PC-3 (cell line): ENCODE data around the gene SIGLEC6. TPM values are rescaled to one million over a fixed set of nuclear protein-coding genes. Genes with fewer than 3 reads are reported as not detected.

ENCODE experiments used
- ATAC-seq: fragments of 200-7000 bp; cut with Tn5 transposase; 2 replicates; pipeline ENCODE4 v1.9.1; 2020; ENCODE audit warnings: mild to moderate bottlenecking, moderate library complexity
- BruUV-seq: library from RNA; stranded (reverse); fragments of 400-500 nt; replicated peaks from 2 replicates; lab custom pipeline; 2021; lab: Mats Ljungman, UMichigan
- CTCF ChIA-PET: fragments of 300-600 bp; sonication (Branson Sonifier 250); formaldehyde crosslinking; loops from one replicate; lab custom pipeline; 2022; ENCODE audit warnings: antibody characterized with exemption; lab: Charles Lee
- POLR2A ChIA-PET: fragments of 300-600 bp; sonication (Branson Sonifier 250); formaldehyde crosslinking; loops from one replicate; lab custom pipeline; 2022; ENCODE audit warnings: antibody characterized with exemption; ENCODE audit not compliant: unreplicated experiment; lab: Charles Lee
- DNase-seq: peaks from one replicate; pipeline ENCODE4 v3.0.0-alpha.2; 2015
- H2AFZ ChIP-seq: fragments of 300-600 bp; sonication (generic); 2 replicates; pipeline ENCODE4 v1.6.0; 2016; ENCODE audit warnings: antibody characterized with exemption, low read length
- H3F3A ChIP-seq: fragments of 300-600 bp; sonication (generic); one replicate; pipeline ENCODE4 v1.6.0; 2017; ENCODE audit warnings: antibody characterized with exemption, low read length, control low read depth, mild to moderate bottlenecking; ENCODE audit not compliant: unreplicated experiment
- H3K27ac ChIP-seq: fragments of 300-600 bp; sonication (generic); 2 replicates; pipeline ENCODE4 v1.5.1; 2016; ENCODE audit warnings: mild to moderate bottlenecking, low read length
- H3K27me3 ChIP-seq: fragments of 300-600 bp; sonication (generic); 2 replicates; pipeline ENCODE4 v1.6.1; 2016; ENCODE audit warnings: low read length, mixed read lengths
- H3K36me3 ChIP-seq: fragments of 300-600 bp; sonication (generic); 2 replicates; pipeline ENCODE4 v1.6.1; 2016; ENCODE audit warnings: low read depth, mixed run types, low read length, mixed read lengths
- H3K4me1 ChIP-seq: fragments of 300-600 bp; sonication (generic); 2 replicates; pipeline ENCODE4 v1.5.1; 2016; ENCODE audit warnings: low read length; ENCODE audit not compliant: insufficient read depth
- H3K4me2 ChIP-seq: fragments of 300-600 bp; sonication (generic); 2 replicates; pipeline ENCODE4 v1.6.0; 2016; ENCODE audit warnings: low read length
- H3K4me3 ChIP-seq: fragments of 300-600 bp; sonication (generic); 2 replicates; pipeline ENCODE4 v1.5.1; 2016; ENCODE audit warnings: mild to moderate bottlenecking, low read length, mixed read lengths
- H3K79me2 ChIP-seq: fragments of 300-600 bp; sonication (generic); 2 replicates; pipeline ENCODE4 v1.6.1; 2017; ENCODE audit warnings: low read length, mixed read lengths
- H3K9ac ChIP-seq: fragments of 300-600 bp; sonication (generic); 2 replicates; pipeline ENCODE4 v1.6.0; 2016; ENCODE audit warnings: mild to moderate bottlenecking, low read length
- H3K9me2 ChIP-seq: fragments of 300-600 bp; sonication (generic); replicated peaks from 2 replicates; pipeline ENCODE4 v1.6.1; 2016; ENCODE audit warnings: mixed run types, low read length, mixed read lengths
- H3K9me3 ChIP-seq: fragments of 300-600 bp; sonication (generic); 2 replicates; pipeline ENCODE4 v1.6.1; 2016; ENCODE audit warnings: low read length, mixed read lengths
- H4K20me1 ChIP-seq: fragments of 300-600 bp; sonication (generic); 2 replicates; pipeline ENCODE4 v1.6.1; 2016; ENCODE audit warnings: low read length, mixed read lengths
- EZH2 ChIP-seq: fragments of 300-600 bp; sonication (generic); IDR thresholded peaks from one replicate; pipeline ENCODE4 v1.6.1; 2017; ENCODE audit warnings: antibody characterized with exemption, mild to moderate bottlenecking, low read length; ENCODE audit not compliant: unreplicated experiment
- EZH2phosphoT487 ChIP-seq: fragments of 300-600 bp; sonication (generic); IDR thresholded peaks from 2 replicates; pipeline ENCODE4 v1.6.1; 2018; ENCODE audit warnings: mild to moderate bottlenecking, antibody characterized with exemption, low read length, borderline replicate concordance
- intact Hi-C: fragments of 100-400 bp; cut with micrococcal nuclease; formaldehyde crosslinking; loops from 2 replicates; pipeline ENCODE4 v1.9.0; 2023
- total RNA-seq: library from RNA; depleted of rRNA; stranded (reverse); fragments of >200 nt; gene quantifications from 2 replicates; pipeline ENCODE4 v1.2.3, GENCODE V29; 2014
- TF ChIP-seq, protein P1 (sequence below): fragments of 300-600 bp; sonication (generic); conservative IDR thresholded peaks from 2 replicates; pipeline ENCODE4 v1.5.1; 2017; ENCODE audit warnings: antibody characterized with exemption, low read depth, mild to moderate bottlenecking, low read length

Gene SIGLEC6
- total RNA-seq, 1 experiment from 2014 or later, result not detected

DNA sequence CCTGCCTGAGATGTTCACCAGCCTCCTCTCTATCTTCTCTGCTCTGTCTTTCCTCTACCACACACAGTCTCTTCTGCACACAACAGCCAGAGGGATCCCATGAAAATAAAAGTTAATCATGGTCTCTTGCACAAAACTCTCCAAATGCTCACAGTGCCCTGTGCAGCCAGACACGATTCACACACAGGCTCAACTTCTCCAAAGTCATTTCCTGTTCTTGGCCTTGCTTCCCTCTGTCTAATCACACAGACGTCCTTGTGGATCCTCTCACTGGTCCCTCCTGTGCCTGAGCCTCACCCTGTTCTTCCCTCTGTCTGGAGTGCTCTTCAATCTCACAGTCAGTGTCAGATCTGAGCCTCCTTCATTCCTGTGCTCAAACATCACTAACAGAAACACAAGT is 37.7 kb downstream of the SIGLEC6 start:
- no peak for ATAC-seq
- Histone ChIP-seq H3K4me1 (peaks cover 8% of the 10 kb centered on the region), H4K20me1 (no peaks in the 10 kb centered on the region), H3K36me3 (no peaks in the 10 kb centered on the region), H3K9me2 (no peaks in the 10 kb centered on the region), H3K79me2 (no peaks in the 10 kb centered on the region), H3K27ac (no peak overlapping the region), H3K9ac (no peak overlapping the region), H3F3A (no peaks in the 10 kb centered on the region), H3K4me2 (no peak overlapping the region), H3K9me3 (no peaks in the 10 kb centered on the region), H3K27me3 (peaks cover 63% of the 10 kb centered on the region), H3K4me3 (no peak overlapping the region), H2AFZ (no peak overlapping the region)
- ChIA-PET POLR2A (no interaction called here), CTCF (no interaction called here)
- BruUV-seq, result no TSS peak
- no peak for TF ChIP-seq EZH2phosphoT487
- no peak for TF ChIP-seq EZH2
- TF ChIP-seq, protein P1, sequence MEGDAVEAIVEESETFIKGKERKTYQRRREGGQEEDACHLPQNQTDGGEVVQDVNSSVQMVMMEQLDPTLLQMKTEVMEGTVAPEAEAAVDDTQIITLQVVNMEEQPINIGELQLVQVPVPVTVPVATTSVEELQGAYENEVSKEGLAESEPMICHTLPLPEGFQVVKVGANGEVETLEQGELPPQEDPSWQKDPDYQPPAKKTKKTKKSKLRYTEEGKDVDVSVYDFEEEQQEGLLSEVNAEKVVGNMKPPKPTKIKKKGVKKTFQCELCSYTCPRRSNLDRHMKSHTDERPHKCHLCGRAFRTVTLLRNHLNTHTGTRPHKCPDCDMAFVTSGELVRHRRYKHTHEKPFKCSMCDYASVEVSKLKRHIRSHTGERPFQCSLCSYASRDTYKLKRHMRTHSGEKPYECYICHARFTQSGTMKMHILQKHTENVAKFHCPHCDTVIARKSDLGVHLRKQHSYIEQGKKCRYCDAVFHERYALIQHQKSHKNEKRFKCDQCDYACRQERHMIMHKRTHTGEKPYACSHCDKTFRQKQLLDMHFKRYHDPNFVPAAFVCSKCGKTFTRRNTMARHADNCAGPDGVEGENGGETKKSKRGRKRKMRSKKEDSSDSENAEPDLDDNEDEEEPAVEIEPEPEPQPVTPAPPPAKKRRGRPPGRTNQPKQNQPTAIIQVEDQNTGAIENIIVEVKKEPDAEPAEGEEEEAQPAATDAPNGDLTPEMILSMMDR, result no peak
- intact Hi-C loops, result no loop called here
- DNase-seq, result no peak

DNA sequence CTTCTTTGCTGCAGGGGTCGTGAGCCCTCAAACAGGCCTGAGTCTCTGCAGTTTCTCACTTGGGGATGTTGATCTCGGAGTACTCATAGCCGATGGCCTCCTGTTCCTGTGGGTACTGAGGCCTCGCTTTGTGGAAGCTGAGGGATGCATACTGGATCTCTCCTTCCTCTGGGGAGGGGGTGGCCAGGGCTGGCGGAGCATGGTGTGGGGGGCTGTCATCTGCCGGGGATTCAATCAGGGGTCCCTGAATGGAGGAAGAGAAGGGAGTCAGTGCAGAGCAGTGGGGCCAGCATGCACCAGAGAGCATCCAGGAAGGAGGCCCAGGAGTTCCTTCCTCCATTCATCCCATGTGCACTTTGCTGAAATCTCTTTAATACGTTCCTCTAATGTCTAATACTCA is 39.9 kb downstream of the SIGLEC6 start:
- H4K20me1 ChIP-seq, result no peaks in the 10 kb centered on the region
- no peaks in the 10 kb centered on the region for H3K9me3 ChIP-seq
- H3K9me2 ChIP-seq, result no peaks in the 10 kb centered on the region
- H2AFZ ChIP-seq, result no peak overlapping the region
- TF ChIP-seq EZH2phosphoT487 (no peak), EZH2 (no peak)
- TF ChIP-seq, protein P1, result no peak
- no peaks in the 10 kb centered on the region for H3F3A ChIP-seq
- H3K36me3 ChIP-seq, result no peaks in the 10 kb centered on the region
- H3K27me3 ChIP-seq, result peaks cover 54% of the 10 kb centered on the region
- no peak overlapping the region for H3K9ac ChIP-seq
- DNase-seq (no peak), ATAC-seq (no peak)
- no peak overlapping the region for H3K4me3 ChIP-seq
- H3K27ac ChIP-seq, result no peak overlapping the region
- BruUV-seq, result no TSS peak
- intact Hi-C loops, result no loop called here
- H3K79me2 ChIP-seq, result no peaks in the 10 kb centered on the region
- peaks cover 8% of the 10 kb centered on the region for H3K4me1 ChIP-seq
- POLR2A ChIA-PET, result no interaction called here
- CTCF ChIA-PET, result no interaction called here
- no peak overlapping the region for H3K4me2 ChIP-seq

DNA sequence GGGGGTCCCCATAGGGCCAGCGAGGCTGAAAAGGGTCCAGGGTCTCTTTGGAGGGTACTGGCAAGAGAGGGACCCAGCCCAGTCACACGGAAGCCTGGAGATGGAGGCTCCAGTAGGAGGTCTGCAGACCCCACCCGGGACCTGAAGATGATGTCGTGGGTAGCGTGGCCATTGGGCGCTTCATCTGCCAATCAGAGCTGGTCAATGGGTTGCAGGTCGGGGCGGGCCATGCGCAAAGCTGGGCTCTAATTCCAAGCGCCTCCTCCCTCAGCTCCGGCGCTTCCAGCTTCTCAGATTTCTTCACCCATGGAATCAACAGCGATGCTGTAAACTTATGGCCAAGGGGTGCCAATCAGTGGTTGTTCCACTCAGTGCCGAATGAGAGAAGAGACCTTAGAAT is 40.8 kb downstream of the SIGLEC6 start:
- ATAC-seq (no peak), DNase-seq (no peak)
- Histone ChIP-seq H3K27ac (no peak overlapping the region), H3K36me3 (no peaks in the 10 kb centered on the region), H3K9ac (no peak overlapping the region), H3F3A (no peaks in the 10 kb centered on the region), H3K9me2 (no peaks in the 10 kb centered on the region), H3K79me2 (no peaks in the 10 kb centered on the region), H2AFZ (no peak overlapping the region), H4K20me1 (no peaks in the 10 kb centered on the region), H3K9me3 (no peaks in the 10 kb centered on the region), H3K4me1 (peaks cover 8% of the 10 kb centered on the region), H3K4me3 (no peak overlapping the region), H3K4me2 (no peak overlapping the region), H3K27me3 (peaks cover 49% of the 10 kb centered on the region)
- ChIA-PET POLR2A (no interaction called here), CTCF (no interaction called here)
- no TSS peak for BruUV-seq
- TF ChIP-seq EZH2, result no peak
- TF ChIP-seq, protein P1, result no peak
- no peak for TF ChIP-seq EZH2phosphoT487
- intact Hi-C loops, result no loop called here
